GM21528 (cell line): ENCODE results near the gene ZDHHC9.

Experiments used
- ATAC-seq: cut with Tn5 transposase; IDR thresholded peaks from one replicate; pipeline ENCODE4 v1.9.1; 2021; ENCODE audit warnings: mild to moderate bottlenecking, moderate library complexity; ENCODE audit not compliant: unreplicated experiment, low FRiP score

The ZDHHC9 gene

DNA sequence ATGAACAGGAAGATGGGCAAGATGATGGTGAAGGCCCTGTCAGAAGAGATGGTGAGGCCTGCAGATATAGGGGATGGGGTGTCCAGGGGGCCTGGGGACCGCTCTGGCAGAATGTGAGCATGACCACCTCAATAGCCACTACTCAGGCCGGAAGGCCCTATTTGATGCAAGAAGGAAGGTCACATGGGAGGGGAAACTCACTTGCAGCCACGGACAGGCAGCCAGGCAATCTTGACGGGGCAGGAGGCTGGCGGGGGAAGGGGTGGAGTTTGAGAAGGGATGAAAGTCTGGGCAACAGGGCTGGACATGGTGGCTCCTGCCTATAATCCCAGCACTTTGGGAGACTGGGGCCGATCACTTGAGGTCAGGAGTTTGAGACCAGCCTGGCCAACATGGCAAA is 55.2 kb downstream of the ZDHHC9 start:
- no peak for ATAC-seq

DNA sequence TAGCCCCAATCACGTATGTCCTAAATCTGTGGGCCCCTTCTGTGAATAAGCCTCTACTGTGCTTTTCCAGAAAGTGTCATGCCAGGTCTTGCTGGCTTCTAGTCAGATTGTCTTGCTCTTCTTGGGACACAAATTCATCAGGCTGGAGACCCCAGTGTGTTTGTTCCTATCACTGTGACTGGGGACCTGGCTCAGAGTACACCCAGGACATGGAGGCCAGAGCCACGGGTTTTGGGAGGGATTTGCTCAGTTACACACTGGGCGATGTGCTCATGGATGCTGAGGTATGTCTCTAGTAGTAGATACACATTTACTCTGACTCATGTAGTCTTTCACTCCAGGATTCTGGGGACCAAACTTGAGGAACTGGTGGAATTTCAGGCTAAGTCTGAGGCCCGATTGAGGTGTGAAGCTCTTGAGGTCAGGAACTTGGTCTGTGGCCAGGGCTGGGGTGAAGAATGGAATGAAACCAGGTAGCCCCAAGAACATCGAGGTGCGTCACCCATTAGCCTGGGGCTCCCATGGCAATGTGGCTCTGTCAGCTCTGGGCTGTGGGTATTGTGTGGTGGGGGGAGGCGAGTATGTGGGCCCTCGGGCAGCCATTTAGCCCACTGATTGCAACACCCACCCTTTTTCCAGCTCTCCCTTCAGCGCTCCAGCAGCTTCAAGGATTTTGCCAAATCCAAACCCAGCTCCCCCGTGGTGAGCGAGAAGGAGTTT is 56.2 kb downstream of the ZDHHC9 start:
- ATAC-seq, result no peak

- peak; percentile 80 for ATAC-seq
These were observed 57.5 kb downstream of the ZDHHC9 start for GRCh38 chrX:129786210-129786651.

- ATAC-seq, result no peak
These were observed 58.3 kb downstream of the ZDHHC9 start for GRCh38 chrX:129785160-129785947.

GRCh38 chrX:129784371-129784770 is 59.3 kb downstream of the ZDHHC9 start:
- ATAC-seq, result no peak

DNA sequence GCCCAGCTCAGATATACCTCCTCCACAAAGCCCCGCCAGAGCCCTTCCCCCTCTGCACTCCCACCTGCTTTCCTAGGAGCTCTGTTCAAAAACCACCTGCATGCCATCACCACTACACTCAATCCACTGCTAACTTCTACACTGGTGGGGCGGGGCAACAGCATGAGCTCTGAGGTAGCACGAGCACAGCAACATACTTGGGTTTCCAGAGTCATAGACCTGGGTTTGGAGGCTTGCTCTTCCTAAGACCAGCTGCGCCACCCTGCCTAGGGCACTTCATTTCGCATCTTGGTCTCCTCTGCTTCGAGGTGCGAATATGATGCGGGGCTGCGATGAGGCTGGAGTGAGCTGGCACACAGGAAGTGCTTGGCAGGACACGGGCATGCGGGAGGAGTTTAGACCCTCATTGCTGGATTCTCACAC is 60.4 kb downstream of the ZDHHC9 start:
- no peak for ATAC-seq

DNA sequence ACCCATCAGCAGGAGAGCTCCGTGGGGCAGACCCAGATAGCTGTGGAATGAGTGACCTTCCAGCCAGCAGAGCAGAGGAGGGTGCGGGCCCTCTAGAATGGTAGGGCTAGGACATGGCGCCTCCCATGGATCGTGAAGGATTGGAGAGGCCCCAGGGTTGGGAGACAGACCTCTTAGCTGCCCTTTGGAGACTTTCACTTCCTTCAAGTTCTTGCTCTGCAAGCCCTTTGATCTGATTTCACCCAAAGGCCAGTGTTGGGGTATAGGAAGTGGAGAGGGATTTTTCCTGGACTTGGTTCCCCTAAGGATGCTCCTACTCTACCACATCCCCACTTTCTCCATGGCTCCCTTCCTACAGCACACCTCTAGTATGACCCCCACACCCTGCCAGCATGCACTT is 61.0 kb downstream of the ZDHHC9 start:
- no peak for ATAC-seq

GRCh38 chrX:129781680-129782495 is 61.8 kb downstream of the ZDHHC9 start:
- no peak for ATAC-seq

DNA sequence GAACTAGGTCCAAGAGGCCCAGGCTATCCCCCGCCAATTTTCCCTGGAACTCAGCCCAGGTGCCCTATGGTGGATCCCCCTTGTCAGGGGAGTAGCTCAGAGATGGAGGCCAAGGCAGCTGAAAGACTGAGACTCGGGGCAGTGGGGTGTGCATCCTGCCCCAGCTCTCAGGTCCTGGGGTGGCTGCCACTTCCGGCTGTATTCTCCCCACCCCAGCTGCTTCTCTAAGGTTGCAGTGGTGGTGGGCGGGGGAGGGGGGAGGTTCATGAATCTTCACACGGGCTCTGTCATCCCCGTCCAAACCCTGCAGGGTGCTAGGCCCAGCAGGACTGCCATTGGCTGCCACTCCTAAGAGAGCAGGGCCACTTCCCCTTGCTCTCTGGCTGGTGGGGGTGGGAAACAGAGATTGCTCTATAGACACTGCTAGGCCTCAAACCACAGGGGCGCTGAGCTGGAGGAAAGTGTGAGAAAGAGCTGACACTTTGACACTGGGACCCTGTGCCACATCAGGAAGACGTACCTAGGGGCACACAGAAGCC is 62.5 kb downstream of the ZDHHC9 start:
- ATAC-seq, result peak; percentile 68

GRCh38 chrX:129780441-129781105 is 63.1 kb downstream of the ZDHHC9 start:
- ATAC-seq, result no peak

DNA sequence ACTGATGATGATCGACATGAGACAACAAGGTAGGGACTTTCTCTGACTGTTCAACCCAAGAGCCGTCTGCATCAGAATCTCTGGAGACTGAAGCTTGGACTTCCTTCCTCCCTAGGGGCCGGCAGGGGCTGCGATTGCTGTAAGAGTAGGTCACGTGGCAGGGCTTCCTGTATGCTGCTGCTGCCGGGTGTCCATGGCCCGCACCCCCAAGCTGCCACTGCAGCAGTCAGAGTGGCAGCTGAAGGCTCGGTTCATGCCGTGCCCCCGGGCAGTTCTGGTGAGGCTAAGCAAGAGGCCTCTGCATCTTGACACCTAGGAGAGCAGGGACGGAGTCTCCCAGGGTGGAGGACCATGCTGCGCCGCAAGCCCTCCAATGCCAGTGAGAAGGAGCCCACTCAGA is 63.9 kb downstream of the ZDHHC9 start, which contains the start of gene SASH3:
TSS of gene SASH3 (plus strand) at position 203 of the 400 bp plus-strand sequence. CDS start at position 352, 149 bp downstream.
- peak; percentile 30 for ATAC-seq

GRCh38 chrX:129779086-129779672 is 64.5 kb downstream of the ZDHHC9 start:
- no peak for ATAC-seq

GRCh38 chrX:129777218-129778030 is 66.3 kb downstream of the ZDHHC9 start:
- peak; percentile 31 for ATAC-seq

DNA sequence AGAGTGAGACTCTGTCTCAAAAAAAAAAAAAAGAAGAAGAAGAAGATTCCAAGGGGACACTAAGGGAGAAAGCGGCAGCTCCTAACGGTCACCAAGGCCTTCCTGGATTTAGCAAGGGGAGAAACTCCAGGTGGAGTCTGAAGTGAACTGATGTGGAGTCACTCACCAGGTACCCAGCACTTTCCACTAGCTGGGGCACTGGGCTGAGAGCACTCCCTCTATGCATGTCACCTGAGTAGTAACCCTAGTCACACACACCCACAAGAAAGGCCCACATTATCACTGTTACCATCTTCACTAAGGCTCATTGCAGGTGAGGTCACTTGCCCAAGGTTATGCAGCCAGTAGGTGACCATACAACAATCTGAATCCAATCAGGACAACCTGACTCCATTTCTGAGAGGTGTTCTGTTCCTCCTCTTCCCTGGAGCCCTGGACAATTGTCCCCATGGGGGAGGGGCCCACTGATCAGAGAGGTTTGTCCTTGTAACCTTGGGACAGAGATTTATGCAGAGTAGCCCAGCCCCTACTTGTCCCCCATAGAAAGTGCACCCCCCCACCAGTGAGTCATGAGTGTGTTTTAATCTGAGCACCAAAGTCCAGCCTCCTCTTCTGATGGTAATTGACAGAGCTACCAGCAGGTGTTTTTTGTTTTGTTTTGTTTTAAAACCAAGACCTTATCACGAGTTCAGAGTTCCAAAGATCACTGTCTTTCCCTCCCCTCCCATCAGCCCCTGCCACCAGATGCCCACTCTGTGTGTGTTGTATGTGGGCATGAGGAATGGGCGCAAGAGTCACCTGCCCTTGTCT is 69.8 kb downstream of the ZDHHC9 start:
- no peak for ATAC-seq

DNA sequence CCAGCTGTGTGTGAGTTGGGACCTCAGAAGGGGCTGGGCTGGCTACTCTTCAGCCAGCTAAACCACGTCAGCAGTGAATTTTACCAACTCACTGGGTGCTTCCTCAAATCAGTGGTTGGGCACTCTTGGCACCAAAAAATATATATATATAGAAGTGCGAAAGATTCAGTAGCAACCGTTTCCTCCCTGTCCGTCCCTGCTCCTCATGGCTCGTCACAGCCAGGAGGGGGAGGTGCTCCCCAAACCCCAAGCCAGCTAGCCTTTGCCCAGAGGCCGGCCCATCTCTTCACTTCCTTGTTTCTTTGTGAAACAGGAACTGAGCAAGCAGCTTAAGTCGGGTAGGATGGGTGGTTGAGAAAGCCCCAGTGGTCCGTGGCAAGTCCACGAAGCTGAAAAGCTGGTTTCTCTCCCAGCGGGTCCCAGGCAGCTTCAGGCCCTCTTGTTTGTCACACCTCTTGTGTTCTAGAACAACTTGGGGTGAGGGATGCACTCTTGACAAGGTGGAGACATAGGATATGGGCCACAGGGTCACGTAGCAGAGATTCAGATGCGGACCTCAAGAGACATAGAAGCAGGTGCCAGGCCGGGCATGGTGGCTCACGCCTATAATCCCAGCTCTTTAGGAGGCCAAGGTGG is 70.8 kb downstream of the ZDHHC9 start:
- peak; percentile 66 for ATAC-seq

DNA sequence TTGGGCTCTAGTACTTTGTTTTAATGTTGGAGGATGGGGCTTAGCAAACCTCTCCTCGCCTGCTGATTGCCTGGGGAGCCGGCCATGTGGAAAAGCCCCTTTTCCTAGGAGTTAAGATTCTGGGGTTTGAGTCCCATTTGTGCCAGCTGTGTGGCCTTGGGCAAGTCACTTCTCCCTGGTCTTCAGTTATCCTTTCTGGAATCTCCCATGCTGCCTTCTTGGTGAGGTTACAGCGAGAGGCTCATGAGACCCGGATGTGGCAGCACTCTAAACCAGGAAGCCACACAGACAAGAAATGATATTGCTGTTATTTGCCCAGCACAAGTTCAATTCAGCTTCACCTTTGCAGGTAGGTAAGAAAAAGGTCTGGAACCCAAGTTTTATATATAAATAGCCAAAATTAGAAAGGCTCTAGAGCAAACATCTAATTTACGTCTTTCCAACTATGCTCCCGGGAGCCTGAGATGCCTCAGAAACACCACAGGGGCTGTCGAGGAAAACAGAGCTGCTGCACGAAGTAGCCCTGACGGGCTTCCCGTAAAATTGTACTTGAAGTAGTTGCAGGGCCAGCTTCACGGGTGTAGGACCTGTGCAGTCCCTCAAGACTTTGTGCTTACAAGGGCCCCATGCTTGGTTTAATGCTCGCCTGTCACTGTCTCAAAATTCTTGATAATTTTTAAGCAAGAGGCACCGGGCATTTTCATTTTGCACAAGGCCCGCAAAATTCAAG is 72.3 kb downstream of the ZDHHC9 start:
- ATAC-seq, result no peak
